NCI-H1048 (cell line): Measurements from ENCODE around the gene ARHGAP18.

Experiments
- DNase-seq: peaks from one replicate; lab custom pipeline; 2025; lab: John Stamatoyannopoulos, UW

The ARHGAP18 gene

GRCh38 chr6:129719692-129720091 lies 9.7 kb upstream of the ARHGAP18 start:
- DNase-seq, result no peak

GRCh38 chr6:129717277-129717676 lies 7.3 kb upstream of the ARHGAP18 start:
- DNase-seq, result no peak

- DNase-seq, result no peak
Measured at GRCh38 chr6:129713806-129714333, 3.9 kb upstream of the ARHGAP18 start.

DNA sequence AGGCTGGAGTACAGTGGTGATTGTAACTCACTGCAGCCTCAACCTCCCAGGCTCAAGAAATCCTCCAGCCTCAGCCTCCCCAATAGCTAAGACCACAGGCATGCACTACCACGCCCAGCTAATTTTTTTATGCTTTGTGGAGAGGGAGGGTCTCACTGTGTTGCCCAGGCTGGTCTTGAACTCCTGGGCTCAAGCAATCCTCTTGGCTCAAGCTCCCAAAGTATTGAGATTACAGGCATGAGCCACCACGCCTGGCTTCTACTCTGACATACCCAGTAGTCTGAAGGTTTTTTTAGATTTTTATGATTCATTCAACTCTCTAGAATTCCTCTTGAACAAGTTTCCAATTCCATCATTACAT lies 1.3 kb upstream of the ARHGAP18 start:
- DNase-seq, result no peak

DNA sequence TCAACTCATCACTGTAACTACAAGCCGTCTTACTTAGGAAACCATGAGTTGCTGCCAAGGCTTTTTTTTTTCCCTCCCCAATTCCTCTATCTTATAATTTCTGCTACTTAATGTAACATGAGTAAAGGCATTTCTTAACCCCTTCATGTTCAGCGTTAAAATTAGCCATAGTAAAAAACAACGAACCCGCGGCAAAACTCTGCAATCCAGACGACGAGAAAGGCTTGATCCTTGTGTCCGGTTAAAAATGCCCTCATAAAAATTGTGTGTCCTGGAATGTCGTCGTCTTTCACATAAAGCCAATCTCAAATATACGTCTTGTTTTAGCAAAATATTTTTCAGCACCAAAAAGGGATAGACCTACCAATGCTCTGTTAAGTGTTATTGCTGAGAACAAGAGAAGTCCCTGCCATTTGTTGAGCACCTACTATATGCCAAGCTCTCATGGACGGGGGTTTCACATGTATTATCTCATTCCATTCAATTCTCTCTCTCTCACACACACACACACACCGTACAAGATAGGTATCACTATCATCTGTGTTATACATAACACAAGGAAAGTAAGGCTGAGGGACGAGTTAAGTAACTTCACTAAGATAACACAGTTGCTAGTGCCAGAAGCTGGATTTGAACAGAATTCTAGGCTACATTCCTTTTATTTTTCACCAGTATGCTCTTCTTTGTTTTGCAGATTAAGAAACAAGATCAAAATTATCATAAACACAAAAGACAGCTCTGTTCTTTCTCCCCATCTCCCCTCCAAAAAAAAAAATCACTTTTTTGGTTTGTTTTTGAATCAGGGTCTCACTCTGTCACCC lies 683 bp upstream of the ARHGAP18 start:
- DNase-seq, result no peak

DNA sequence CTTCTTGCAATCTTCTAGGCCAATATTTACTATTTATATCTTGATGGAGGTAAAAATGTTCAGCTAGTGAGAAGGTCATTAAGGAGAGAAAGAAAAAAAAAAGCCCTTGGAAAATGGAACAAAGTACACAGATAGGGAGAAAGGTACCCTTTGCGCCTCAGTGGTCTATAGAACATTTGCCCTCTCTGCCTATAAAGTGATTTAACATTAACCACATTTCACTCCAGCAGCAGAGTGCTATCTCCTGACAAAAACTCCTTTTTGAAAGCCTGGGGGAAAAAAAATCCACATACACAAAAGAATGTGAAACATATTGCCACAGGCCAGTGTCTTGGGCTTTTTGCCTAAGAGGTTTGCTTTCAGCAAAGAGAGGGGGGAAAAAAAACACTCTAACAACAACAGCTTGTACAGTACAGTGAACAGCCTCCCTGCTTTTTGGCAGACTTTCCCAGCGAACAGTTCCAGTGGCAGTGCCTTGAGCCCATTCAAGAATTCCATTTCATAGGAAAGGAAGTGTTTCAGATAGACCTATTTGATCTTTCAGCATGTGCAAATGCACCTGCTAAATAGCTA lies 695 bp downstream of the ARHGAP18 start:
- DNase-seq, result no peak

GRCh38 chr6:129708496-129709195 lies 1.3 kb downstream of the ARHGAP18 start:
- no peak for DNase-seq

DNA sequence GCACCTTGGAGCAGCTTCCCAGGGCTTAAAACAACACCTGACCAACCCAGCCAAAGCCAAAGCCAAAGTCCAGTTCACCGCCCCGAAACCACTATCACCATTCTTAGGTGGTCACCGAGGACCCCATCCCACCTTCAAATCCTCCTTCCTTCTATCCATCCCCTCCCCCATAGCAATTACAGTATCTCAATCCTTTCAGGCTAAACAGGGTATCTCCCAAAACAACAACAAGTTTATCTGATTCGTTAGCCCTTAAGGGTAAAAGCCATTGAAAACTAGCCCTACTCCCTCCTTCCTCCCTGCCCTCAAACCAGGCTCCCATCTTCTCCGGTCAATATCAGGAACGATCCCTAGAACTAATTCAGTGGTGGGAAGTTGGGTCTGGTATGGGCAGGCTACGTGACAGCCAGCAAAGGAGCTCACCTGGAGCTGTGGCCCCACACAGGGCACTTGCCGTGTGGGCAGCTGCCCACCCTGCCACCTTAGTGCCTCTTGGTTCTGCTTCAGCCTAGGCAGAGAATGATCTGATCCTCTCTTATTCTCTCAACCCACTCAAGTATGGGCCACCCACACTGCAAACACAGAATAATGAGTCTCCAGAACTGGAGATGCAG lies 2.0 kb downstream of the ARHGAP18 start:
- DNase-seq, result no peak

DNA sequence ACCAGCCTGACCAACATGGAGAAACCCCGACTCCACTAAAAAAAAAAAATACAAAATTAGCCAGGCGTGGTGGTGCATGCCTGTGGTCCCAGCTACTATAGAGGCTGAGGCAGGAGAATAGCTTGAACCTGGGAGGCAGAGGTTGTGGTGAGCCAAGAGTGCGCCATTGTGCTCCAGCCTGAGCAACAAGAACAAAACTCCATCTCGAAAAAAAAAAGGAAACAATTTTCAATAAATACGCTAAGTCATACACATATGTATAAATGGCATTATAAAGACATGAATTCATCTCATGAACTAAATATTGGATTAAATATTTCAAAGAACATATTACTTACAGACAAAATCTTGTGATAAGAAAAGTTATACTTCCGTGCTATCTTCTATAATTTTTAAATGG lies 2.9 kb downstream of the ARHGAP18 start:
- no peak for DNase-seq

- DNase-seq, result no peak
Measured at GRCh38 chr6:129705212-129705611, 4.8 kb downstream of the ARHGAP18 start.

DNA sequence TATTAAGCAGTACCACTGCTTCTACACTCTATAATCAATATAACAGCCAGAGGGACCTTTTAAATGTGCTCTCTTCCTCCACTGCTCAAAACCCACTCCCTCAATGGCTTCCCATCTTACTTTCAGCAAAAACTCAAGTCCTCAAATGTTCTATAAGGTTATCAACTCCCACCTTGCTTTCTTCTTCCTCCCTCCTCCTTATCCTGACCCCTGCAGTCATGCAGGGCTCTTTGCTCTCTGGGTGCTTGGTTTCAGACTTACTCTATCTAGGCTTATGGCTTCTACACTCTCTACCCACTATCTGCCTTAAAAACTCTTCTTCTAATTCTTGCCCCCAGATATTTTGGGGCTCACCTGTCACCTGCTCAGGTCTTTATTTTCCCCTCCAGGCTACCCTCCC lies 5.3 kb downstream of the ARHGAP18 start:
- no peak for DNase-seq

- no peak for DNase-seq
Measured at GRCh38 chr6:129701721-129702455, 8.1 kb downstream of the ARHGAP18 start.

GRCh38 chr6:129700666-129701065 lies 9.3 kb downstream of the ARHGAP18 start:
- no peak for DNase-seq

GRCh38 chr6:129699659-129700058 lies 10.3 kb downstream of the ARHGAP18 start:
- DNase-seq, result no peak

- DNase-seq, result no peak
Measured at GRCh38 chr6:129698430-129698829, 11.5 kb downstream of the ARHGAP18 start.

DNA sequence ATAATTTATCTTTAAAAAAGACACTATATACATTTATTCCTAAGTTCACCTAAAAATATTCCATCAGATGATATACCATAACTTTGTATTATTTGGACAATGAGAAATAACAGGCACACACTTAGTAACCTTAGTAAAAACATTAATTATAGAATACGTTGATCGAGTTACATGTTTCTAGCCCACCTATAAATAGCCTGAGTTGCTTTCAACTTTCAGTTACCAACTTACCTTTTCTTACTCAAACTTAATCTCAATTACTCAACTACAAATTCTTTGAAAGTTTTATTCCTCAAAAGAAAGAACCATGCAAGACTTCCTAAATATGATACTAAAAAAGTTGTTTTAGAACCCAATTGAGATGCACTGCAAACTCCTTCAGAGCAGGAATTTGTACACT lies 12.2 kb downstream of the ARHGAP18 start:
- DNase-seq, result no peak

DNA sequence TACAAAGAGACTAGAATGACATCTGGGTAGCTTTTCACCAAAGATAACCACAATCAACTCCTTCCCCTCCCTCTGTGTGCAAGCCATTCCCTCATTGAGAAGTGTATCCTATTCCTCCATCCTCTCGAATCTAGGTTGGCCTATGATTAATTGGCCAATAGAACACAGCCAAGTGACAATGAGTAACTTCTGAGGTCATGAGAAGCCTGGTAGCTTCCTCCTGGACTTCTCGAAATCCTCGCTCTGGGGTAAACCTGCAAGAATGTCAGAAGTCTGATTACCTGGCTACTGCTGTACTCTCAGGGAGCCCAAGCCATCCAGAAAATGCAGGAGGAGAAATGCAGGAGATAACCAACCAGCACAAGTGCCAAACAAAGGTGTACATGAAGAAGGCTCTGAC lies 13.1 kb downstream of the ARHGAP18 start:
- no peak for DNase-seq

- DNase-seq, result no peak
Measured at GRCh38 chr6:129696028-129696418, 14.0 kb downstream of the ARHGAP18 start.

- DNase-seq, result no peak
Measured at GRCh38 chr6:129695373-129696027, 14.5 kb downstream of the ARHGAP18 start.

- DNase-seq, result no peak
Measured at GRCh38 chr6:129694036-129694435, 15.9 kb downstream of the ARHGAP18 start.

DNA sequence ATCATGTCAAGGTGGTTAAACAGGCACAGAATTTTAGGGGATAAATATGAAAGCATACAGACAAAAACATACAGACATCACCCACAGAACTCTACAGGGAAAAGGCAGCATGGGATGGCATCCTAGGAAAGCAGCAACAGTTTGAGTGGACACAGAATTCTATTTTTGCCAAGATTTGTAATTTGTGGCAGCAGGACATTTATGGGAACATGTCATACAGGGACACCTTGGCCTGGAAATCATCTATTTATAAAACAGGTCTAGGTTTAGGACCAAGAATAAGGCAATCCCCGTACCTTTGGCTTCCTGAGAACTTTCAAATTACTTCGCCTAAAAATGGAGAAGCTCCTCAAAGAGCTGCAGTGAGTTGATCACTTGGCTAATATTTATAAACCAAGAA lies 17.5 kb downstream of the ARHGAP18 start:
- no peak for DNase-seq
